GM12872 (cell line): ENCODE data around the gene AATK.

Experiments
- CTCF ChIP-seq: IDR thresholded peaks from 3 replicates; pipeline ENCODE4 v1.5.1; 2011; ENCODE audit warnings: low read depth, mild to moderate bottlenecking, low read length, moderate library complexity; ENCODE audit not compliant: insufficient read depth

AATK gene

GRCh38 chr17:81160306-81160705, 5.7 kb downstream of the AATK start:
- no peak for TF ChIP-seq CTCF

- TF ChIP-seq CTCF: no peak
These were observed 6.3 kb downstream of the AATK start for GRCh38 chr17:81159611-81160265.

- no peak for TF ChIP-seq CTCF
These were observed 7.1 kb downstream of the AATK start for GRCh38 chr17:81158688-81159590.

- TF ChIP-seq CTCF: no peak
These were observed 8.0 kb downstream of the AATK start for GRCh38 chr17:81157848-81158687.

- no peak for TF ChIP-seq CTCF
These were observed 8.9 kb downstream of the AATK start for GRCh38 chr17:81156866-81157805.

GRCh38 chr17:81154961-81155360, 11.1 kb downstream of the AATK start:
- no peak for TF ChIP-seq CTCF
